ENCODE data around the gene OR4E1. TPM values are rescaled to one million over a fixed set of nuclear protein-coding genes. Genes with fewer than 3 reads are reported as not detected.

The OR4E1 gene
- total and polyA plus RNA-seq, 4 donors = not detected

- TF ChIP-seq, protein P1, sequence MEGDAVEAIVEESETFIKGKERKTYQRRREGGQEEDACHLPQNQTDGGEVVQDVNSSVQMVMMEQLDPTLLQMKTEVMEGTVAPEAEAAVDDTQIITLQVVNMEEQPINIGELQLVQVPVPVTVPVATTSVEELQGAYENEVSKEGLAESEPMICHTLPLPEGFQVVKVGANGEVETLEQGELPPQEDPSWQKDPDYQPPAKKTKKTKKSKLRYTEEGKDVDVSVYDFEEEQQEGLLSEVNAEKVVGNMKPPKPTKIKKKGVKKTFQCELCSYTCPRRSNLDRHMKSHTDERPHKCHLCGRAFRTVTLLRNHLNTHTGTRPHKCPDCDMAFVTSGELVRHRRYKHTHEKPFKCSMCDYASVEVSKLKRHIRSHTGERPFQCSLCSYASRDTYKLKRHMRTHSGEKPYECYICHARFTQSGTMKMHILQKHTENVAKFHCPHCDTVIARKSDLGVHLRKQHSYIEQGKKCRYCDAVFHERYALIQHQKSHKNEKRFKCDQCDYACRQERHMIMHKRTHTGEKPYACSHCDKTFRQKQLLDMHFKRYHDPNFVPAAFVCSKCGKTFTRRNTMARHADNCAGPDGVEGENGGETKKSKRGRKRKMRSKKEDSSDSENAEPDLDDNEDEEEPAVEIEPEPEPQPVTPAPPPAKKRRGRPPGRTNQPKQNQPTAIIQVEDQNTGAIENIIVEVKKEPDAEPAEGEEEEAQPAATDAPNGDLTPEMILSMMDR (IDR thresholded peaks at IDR 0.05; ENCODE audit: control extremely low read depth, extremely low read depth) = no peak
- Histone ChIP-seq H3K9me3 (ENCODE audit: control insufficient read depth in 4 of 4, insufficient read depth in 3 of 4, low read length in 3 of 4) (peaks cover 0 to 7% (median 0%) of the 10 kb centered on the region in 4 donors), H3K36me3 (ENCODE audit: control insufficient read depth in 4 of 4, insufficient read depth in 4 of 4, low read length in 4 of 4) (no peaks in the 10 kb centered on the region), H3K4me3 (no peak overlapping the region), H3K27ac (ENCODE audit: low read depth in 1 of 2, low read length in 1 of 2) (no peak overlapping the region), H3K4me1 (ENCODE audit: control insufficient read depth in 5 of 5, insufficient read depth in 5 of 5, low read length in 5 of 5) (no peaks in the 10 kb centered on the region), H3K9ac (ENCODE audit: insufficient read depth in 1 of 2, low read length in 2 of 2) (no peak overlapping the region), H3K27me3 (ENCODE audit: control insufficient read depth in 3 of 3, insufficient read depth in 3 of 3, low read length in 2 of 3) (no peaks in the 10 kb centered on the region)
- DNase-seq = no peak
- WGBS, 2 donors = 88 to 90% methylated on average over 2 of the region's 2 CpGs
- no peak for ATAC-seq (ENCODE audit: insufficient read depth, low FRiP score)
These were observed 6.5 kb upstream of the OR4E1 start for GRCh38 chr14:21680072-21680471.

DNA sequence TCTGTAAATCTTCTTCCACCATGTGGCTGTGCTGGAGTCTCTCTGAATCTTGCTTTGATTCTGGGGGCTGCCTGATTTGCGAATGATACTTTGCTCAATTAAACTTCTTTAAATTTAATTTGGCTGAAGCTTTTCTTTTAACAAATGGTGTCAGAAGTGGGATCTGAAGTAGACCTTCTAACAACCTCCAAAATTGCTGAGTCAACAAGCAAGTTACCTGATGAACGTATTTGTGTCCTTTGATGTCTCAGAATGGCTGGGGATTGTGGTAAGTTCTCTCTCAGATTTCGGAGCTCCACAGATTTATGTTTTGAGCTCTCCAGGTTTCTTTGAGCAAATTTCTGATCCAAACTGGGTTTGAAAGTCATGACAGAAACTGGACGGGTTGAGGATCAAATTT, 1.9 kb upstream of the OR4E1 start:
- TF ChIP-seq, protein P1 (IDR thresholded peaks at IDR 0.05; ENCODE audit: control extremely low read depth, extremely low read depth) = no peak
- Histone ChIP-seq H3K27me3 (ENCODE audit: control insufficient read depth in 3 of 3, insufficient read depth in 3 of 3, low read length in 2 of 3) (no peaks in the 10 kb centered on the region), H3K27ac (ENCODE audit: low read depth in 1 of 2, low read length in 1 of 2) (no peak overlapping the region), H3K9ac (ENCODE audit: insufficient read depth in 1 of 2, low read length in 2 of 2) (no peak overlapping the region), H3K4me3 (no peak overlapping the region), H3K36me3 (ENCODE audit: control insufficient read depth in 4 of 4, insufficient read depth in 4 of 4, low read length in 4 of 4) (no peaks in the 10 kb centered on the region), H3K9me3 (ENCODE audit: control insufficient read depth in 4 of 4, insufficient read depth in 3 of 4, low read length in 3 of 4) (peaks cover 0 to 7% (median under 1%) of the 10 kb centered on the region in 4 donors), H3K4me1 (ENCODE audit: control insufficient read depth in 5 of 5, insufficient read depth in 5 of 5, low read length in 5 of 5) (no peaks in the 10 kb centered on the region)
- WGBS, 2 donors = 84 to 91% methylated on average over 4 of the region's 4 CpGs
- no peak for DNase-seq
- no peak for ATAC-seq (ENCODE audit: insufficient read depth, low FRiP score)

DNA sequence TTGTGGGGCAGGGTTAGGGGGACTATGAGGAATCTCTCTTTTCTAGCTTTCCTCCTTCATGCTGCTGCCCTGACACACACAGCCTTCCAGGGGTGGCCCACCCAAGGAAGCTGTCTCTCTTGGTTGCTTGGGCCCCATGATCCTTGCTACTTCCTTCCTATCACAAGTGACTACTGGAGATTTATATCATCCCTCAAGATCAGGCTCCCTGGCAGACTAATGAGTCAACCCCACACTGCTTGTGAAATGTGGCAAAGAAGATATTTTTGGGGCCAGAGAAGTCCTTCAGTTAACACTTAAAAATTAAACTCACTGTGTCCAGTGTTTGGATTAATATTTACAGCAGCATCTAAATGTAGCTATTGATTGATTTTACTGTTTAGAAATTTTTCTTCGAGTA, 1.5 kb downstream of the OR4E1 start:
- WGBS, 2 donors = 86 to 97% methylated on average over 1 of the region's 1 CpG
- no peaks in the 10 kb centered on the region for H3K36me3 ChIP-seq (ENCODE audit: control insufficient read depth in 4 of 4, insufficient read depth in 4 of 4, low read length in 4 of 4)
- peaks cover 0 to 7% (median 3%) of the 10 kb centered on the region in 4 donors for H3K9me3 ChIP-seq (ENCODE audit: control insufficient read depth in 4 of 4, insufficient read depth in 3 of 4, low read length in 3 of 4)
- no peak overlapping the region for H3K27ac ChIP-seq (ENCODE audit: low read depth in 1 of 2, low read length in 1 of 2)
- H3K4me3 ChIP-seq = no peak overlapping the region
- ATAC-seq (ENCODE audit: insufficient read depth, low FRiP score) = no peak
- no peak overlapping the region for H3K9ac ChIP-seq (ENCODE audit: insufficient read depth in 1 of 2, low read length in 2 of 2)
- H3K4me1 ChIP-seq (ENCODE audit: control insufficient read depth in 5 of 5, insufficient read depth in 5 of 5, low read length in 5 of 5) = no peaks in the 10 kb centered on the region
- no peak for DNase-seq
- no peaks in the 10 kb centered on the region for H3K27me3 ChIP-seq (ENCODE audit: control insufficient read depth in 3 of 3, insufficient read depth in 3 of 3, low read length in 2 of 3)
- TF ChIP-seq, protein P1 (IDR thresholded peaks at IDR 0.05; ENCODE audit: control extremely low read depth, extremely low read depth) = no peak

GRCh38 chr14:21671371-21671770, 2.2 kb downstream of the OR4E1 start:
- ATAC-seq (ENCODE audit: insufficient read depth, low FRiP score) = no peak
- Histone ChIP-seq H3K4me1 (ENCODE audit: control insufficient read depth in 5 of 5, insufficient read depth in 5 of 5, low read length in 5 of 5) (no peaks in the 10 kb centered on the region), H3K36me3 (ENCODE audit: control insufficient read depth in 4 of 4, insufficient read depth in 4 of 4, low read length in 4 of 4) (no peaks in the 10 kb centered on the region), H3K9me3 (ENCODE audit: control insufficient read depth in 4 of 4, insufficient read depth in 3 of 4, low read length in 3 of 4) (peaks cover 0 to 7% (median 3%) of the 10 kb centered on the region in 4 donors), H3K27me3 (ENCODE audit: control insufficient read depth in 3 of 3, insufficient read depth in 3 of 3, low read length in 2 of 3) (no peaks in the 10 kb centered on the region), H3K9ac (ENCODE audit: insufficient read depth in 1 of 2, low read length in 2 of 2) (no peak overlapping the region), H3K4me3 (no peak overlapping the region), H3K27ac (ENCODE audit: low read depth in 1 of 2, low read length in 1 of 2) (no peak overlapping the region)
- TF ChIP-seq, protein P1 (IDR thresholded peaks at IDR 0.05; ENCODE audit: control extremely low read depth, extremely low read depth) = no peak
- no peak for DNase-seq
- WGBS, 2 donors = 42 to 70% methylated on average over 2 of the region's 2 CpGs
